IMR-90 (cell line): ENCODE measurements around the gene TMEM132A. TPM values are rescaled to one million over a fixed set of nuclear protein-coding genes. Genes with fewer than 3 reads are reported as not detected.

Experiments
- ATAC-seq: fragments of 200-7000 bp; cut with Tn5 transposase; 2 replicates; pipeline ENCODE4 v1.9.1; 2020; ENCODE audit warnings: low read depth, mild to moderate bottlenecking, moderate library complexity
- BruUV-seq: library from RNA; stranded (reverse); fragments of 400-500 nt; replicated peaks from 2 replicates; lab custom pipeline; 2021; lab: Mats Ljungman, UMichigan
- CTCF ChIA-PET: fragments of 300-600 bp; formaldehyde crosslinking; extraction: SDS; loops from one replicate; lab custom pipeline; 2021; ENCODE audit warnings: antibody characterized with exemption; lab: Yijun Ruan, JAX
- POLR2A ChIA-PET: fragments of 300-600 bp; sonication (Branson Sonifier 250); formaldehyde crosslinking; loops from one replicate; lab custom pipeline; 2022; ENCODE audit warnings: antibody characterized with exemption; ENCODE audit not compliant: unreplicated experiment; lab: Charles Lee
- DNase-seq: peaks from one replicate; pipeline ENCODE4 v3.0.0; 2013
- H2AFZ ChIP-seq: replicated peaks from 2 replicates; pipeline ENCODE3; 2013; ENCODE audit warnings: low read length, mild to moderate bottlenecking; ENCODE audit not compliant: poor library complexity
- H2AK5ac ChIP-seq: 2 replicates; pipeline ENCODE4 v1.6.1; 2013; ENCODE audit warnings: low read depth, low read length, inconsistent platforms
- H2AK9ac ChIP-seq: replicated peaks from 2 replicates; pipeline ENCODE3; 2013; ENCODE audit warnings: mild to moderate bottlenecking, low read depth, low read length, moderate library complexity; ENCODE audit not compliant: poor library complexity
- H2BK120ac ChIP-seq: 2 replicates; pipeline ENCODE4 v1.6.1; 2013; ENCODE audit warnings: low read depth, low read length, inconsistent platforms
- H2BK15ac ChIP-seq: 3 replicates; pipeline ENCODE4 v1.6.1; 2013; ENCODE audit warnings: low read depth, low read length, inconsistent platforms
- H2BK20ac ChIP-seq: 2 replicates; pipeline ENCODE4 v1.6.1; 2013; ENCODE audit warnings: low read depth, mild to moderate bottlenecking, inconsistent platforms, low read length, moderate library complexity
- H2BK5ac ChIP-seq: 2 replicates; pipeline ENCODE4 v1.6.1; 2013; ENCODE audit warnings: mild to moderate bottlenecking, low read depth, low read length, inconsistent platforms; ENCODE audit not compliant: poor library complexity, severe bottlenecking
- H3K14ac ChIP-seq: replicated peaks from 2 replicates; pipeline ENCODE4 v1.6.1; 2013; ENCODE audit warnings: low read depth, low read length, inconsistent platforms
- H3K18ac ChIP-seq: 2 replicates; pipeline ENCODE4 v1.6.1; 2013; ENCODE audit warnings: low read depth, low read length, control low read depth
- H3K23ac ChIP-seq: 2 replicates; pipeline ENCODE4 v1.6.1; 2013; ENCODE audit warnings: low read depth, low read length, inconsistent platforms
- H3K27ac ChIP-seq: 2 replicates; pipeline ENCODE4 v1.5.1; 2013; ENCODE audit warnings: mild to moderate bottlenecking, control low read depth, low read length; ENCODE audit not compliant: insufficient read depth
- H3K27me3 ChIP-seq: 2 replicates; pipeline ENCODE4 v1.6.1; 2013; ENCODE audit warnings: low read length; ENCODE audit not compliant: control insufficient read depth, insufficient read depth
- H3K36me3 ChIP-seq: 2 replicates; pipeline ENCODE4 v1.6.1; 2013; ENCODE audit warnings: low read length, mixed read lengths; ENCODE audit not compliant: control insufficient read depth, insufficient read depth
- H3K4ac ChIP-seq: 2 replicates; pipeline ENCODE4 v1.6.1; 2013; ENCODE audit warnings: low read depth, low read length, inconsistent platforms
- H3K4me1 ChIP-seq: 2 replicates; pipeline ENCODE4 v1.6.1; 2013; ENCODE audit warnings: low read length, mixed read lengths; ENCODE audit not compliant: control insufficient read depth, insufficient read depth
- H3K4me2 ChIP-seq: 2 replicates; pipeline ENCODE4 v1.6.1; 2013; ENCODE audit warnings: low read depth, mild to moderate bottlenecking, control low read depth, low read length, moderate library complexity
- H3K4me3 ChIP-seq: 2 replicates; pipeline ENCODE4 v1.5.1; 2013; ENCODE audit warnings: low read depth, mild to moderate bottlenecking, control low read depth, low read length, moderate library complexity; ENCODE audit not compliant: insufficient read depth
- H3K56ac ChIP-seq: 2 replicates; pipeline ENCODE4 v1.6.1; 2013; ENCODE audit warnings: low read length, inconsistent platforms; ENCODE audit not compliant: insufficient read depth; ENCODE audit errors: extremely low read depth
- H3K79me1 ChIP-seq, 2 experiments: 2 replicates each; pipeline ENCODE4 v1.6.1; 2013; ENCODE audit warnings: low read length in 2 of 2, inconsistent platforms in 1 of 2, low read depth in 1 of 2
- H3K9ac ChIP-seq: 2 replicates; pipeline ENCODE4 v1.6.1; 2013; ENCODE audit warnings: low read depth, low read length, control low read depth
- H3K9me1 ChIP-seq: 2 replicates; pipeline ENCODE4 v1.6.1; 2013; ENCODE audit warnings: low read length, inconsistent platforms; ENCODE audit not compliant: insufficient read depth
- H3K9me3 ChIP-seq: 2 replicates; pipeline ENCODE4 v1.6.1; 2013; ENCODE audit warnings: low read length; ENCODE audit not compliant: control insufficient read depth, insufficient read depth
- H4K20me1 ChIP-seq: 2 replicates; pipeline ENCODE4 v1.6.1; 2013; ENCODE audit warnings: low read length, inconsistent platforms; ENCODE audit not compliant: insufficient read depth
- H4K5ac ChIP-seq: 2 replicates; pipeline ENCODE4 v1.6.1; 2013; ENCODE audit warnings: mild to moderate bottlenecking, low read depth, low read length, control low read depth
- H4K8ac ChIP-seq, 2 experiments: 2 replicates each; pipeline ENCODE4 v1.6.1; 2013; ENCODE audit warnings: low read depth in 2 of 2, low read length in 2 of 2, control low read depth in 1 of 2, inconsistent platforms in 1 of 2
- H4K91ac ChIP-seq: 2 replicates; pipeline ENCODE4 v1.6.1; 2013; ENCODE audit warnings: low read depth, low read length, inconsistent platforms; ENCODE audit not compliant: insufficient read depth
- BHLHE40 ChIP-seq: fragments of 150-350 bp; IDR thresholded peaks from 2 replicates; pipeline ENCODE4 v1.6.1; 2016; ENCODE audit warnings: mild to moderate bottlenecking, low read depth, low read length
- CEBPB ChIP-seq: IDR thresholded peaks from 2 replicates; pipeline ENCODE4 v1.6.1; 2012; ENCODE audit warnings: low read depth, low read length, improper control_type of control experiment
- CHD1 ChIP-seq: IDR thresholded peaks from 2 replicates; pipeline ENCODE4 v1.6.1; 2012; ENCODE audit warnings: low read depth, low read length, improper control_type of control experiment
- FOS ChIP-seq: fragments of 150-350 bp; IDR thresholded peaks from 2 replicates; pipeline ENCODE4 v1.6.1; 2016; ENCODE audit warnings: low read depth, low read length
- MAFK ChIP-seq: IDR thresholded peaks from 2 replicates; pipeline ENCODE4 v1.6.1; 2012; ENCODE audit warnings: low read depth, low read length, improper control_type of control experiment
- MAZ ChIP-seq: IDR thresholded peaks from 2 replicates; pipeline ENCODE4 v1.6.1; 2012; ENCODE audit warnings: low read depth, mild to moderate bottlenecking, low read length, improper control_type of control experiment, moderate library complexity, borderline replicate concordance
- MXI1 ChIP-seq: IDR thresholded peaks from 2 replicates; pipeline ENCODE4 v1.6.1; 2012; ENCODE audit warnings: low read depth, mild to moderate bottlenecking, low read length, moderate library complexity, borderline replicate concordance
- NFE2L2 ChIP-seq: fragments of 150-350 bp; IDR thresholded peaks from 2 replicates; pipeline ENCODE4 v1.6.1; 2016; ENCODE audit warnings: low read depth, mild to moderate bottlenecking, low read length
- RAD21 ChIP-seq: IDR thresholded peaks from 2 replicates; pipeline ENCODE4 v1.6.1; 2012; ENCODE audit warnings: low read length, improper control_type of control experiment
- RCOR1 ChIP-seq: IDR thresholded peaks from 2 replicates; pipeline ENCODE4 v1.6.1; 2012; ENCODE audit warnings: mild to moderate bottlenecking, low read length, improper control_type of control experiment; ENCODE audit not compliant: insufficient replicate concordance
- RFX5 ChIP-seq: IDR thresholded peaks from 2 replicates; pipeline ENCODE4 v1.8.0; 2012; ENCODE audit warnings: low read depth, mild to moderate bottlenecking, low read length, moderate library complexity
- SMC3 ChIP-seq: fragments of 150-350 bp; IDR thresholded peaks from 2 replicates; pipeline ENCODE4 v1.6.1; 2016; ENCODE audit warnings: low read depth, mild to moderate bottlenecking, antibody characterized with exemption, low read length, moderate library complexity
- WGBS, 2 experiments: methylation state at CpG; one replicate each; pipeline versions ENCODE4 v1.1.5 to v1.1.7; 2013; ENCODE audit warnings: missing lambda C conversion rate in 2 of 2; ENCODE audit not compliant: insufficient read length in 1 of 2; ENCODE audit errors: extremely low coverage in 2 of 2; 5-methylcytosine and 5-hydroxymethylcytosine counted together
- dilution Hi-C: fragments of 300-500 bp; cut with HindIII; formaldehyde crosslinking; loops from one replicate; pipeline ENCODE4 v1.14.3; 2018; ENCODE audit warnings: low sequenced_read_pairs; ENCODE audit not compliant: unreplicated experiment
- in situ Hi-C: fragments of 300-500 bp; cut with MboI; formaldehyde crosslinking; loops from 3 replicates; pipeline ENCODE4 v1.14.3; 2019; ENCODE audit warnings: low sequenced_read_pairs, inconsistent platforms, mixed read lengths
- intact Hi-C: fragments of 100-400 bp; cut with micrococcal nuclease; formaldehyde crosslinking; loops from 2 replicates; pipeline ENCODE4 v1.10.0; 2022
- polyA plus RNA-seq, 3 experiments: library from polyadenylated mRNA; depleted of rRNA; stranded (reverse); fragments of >200 nt; gene quantifications; 2 replicates each; pipeline ENCODE4 v1.2.3, GENCODE V29; 2012; ENCODE audit warnings: low replicate concordance in 1 of 3
- total RNA-seq: library from RNA; depleted of rRNA; stranded (reverse); fragments of >200 nt; gene quantifications from 2 replicates; pipeline ENCODE4 v1.2.3, GENCODE V29; 2012
- TF ChIP-seq, protein P1 (sequence below): fragments of 150-350 bp; IDR thresholded peaks from 2 replicates; pipeline ENCODE4 v1.6.1; 2016; ENCODE audit warnings: low read depth, mild to moderate bottlenecking, low read length, moderate library complexity, borderline replicate concordance
- TF ChIP-seq, protein P2 (sequence below): conservative IDR thresholded peaks from 2 replicates; pipeline ENCODE4 v1.5.1; 2012; ENCODE audit warnings: mild to moderate bottlenecking, low read depth, low read length, improper control_type of control experiment

The TMEM132A gene
- total and polyA plus RNA-seq, 2 of the 4 experiments (the other 2 are of a cell fraction), result 7.7 to 64.2 TPM

DNA sequence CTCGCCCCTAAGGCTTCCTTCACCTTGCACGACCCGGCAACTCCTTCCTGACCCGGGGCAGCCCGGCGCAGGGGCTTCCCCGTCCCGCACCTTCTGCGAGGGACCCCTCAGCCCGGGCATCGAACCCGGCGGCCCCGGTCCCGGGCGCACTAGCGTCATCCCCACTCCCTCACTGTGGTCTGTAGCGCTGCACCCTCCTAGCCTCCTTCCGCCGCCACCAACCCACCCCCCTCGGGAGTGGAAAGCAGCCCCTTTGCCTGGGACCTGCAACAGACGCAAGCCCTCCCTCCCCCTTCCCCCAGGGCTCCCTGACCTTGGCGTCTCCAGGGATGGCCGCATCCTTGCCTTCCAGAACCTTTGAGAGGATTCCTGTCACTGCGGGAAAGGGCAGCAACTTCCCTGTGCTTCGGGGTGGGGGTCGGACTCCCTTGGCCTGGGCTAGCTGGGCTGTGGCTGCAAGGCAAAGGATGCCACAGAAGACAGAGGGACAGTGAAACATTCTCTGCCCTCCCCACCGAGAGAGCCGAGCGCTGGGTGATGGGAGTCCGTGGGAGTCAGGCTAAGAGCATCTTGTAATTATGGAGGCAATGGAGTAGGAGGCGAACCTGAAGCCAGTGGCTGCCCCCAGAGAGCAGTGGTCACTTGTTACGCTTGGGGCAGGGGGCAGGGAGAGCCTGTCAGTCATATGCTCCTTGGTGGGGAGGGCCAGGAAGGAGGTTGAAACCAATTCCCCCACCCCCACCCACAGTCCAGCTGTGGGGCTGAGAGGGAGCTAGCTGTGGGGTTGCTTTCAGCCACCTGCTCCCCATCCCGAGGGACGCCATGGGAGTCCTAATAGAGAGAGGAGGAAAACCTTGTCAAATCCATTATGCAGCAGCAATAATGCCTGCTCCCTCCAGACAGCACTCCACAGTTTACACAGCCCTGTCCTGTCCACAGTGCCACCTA lies 920 bp downstream of the TMEM132A start:
- intact Hi-C loops, result no loop called here
- in situ Hi-C loops, result loop anchor here (25.0 kb wide), 1 partner anchor 1338 kb away; no protein-coding TSS in a partner anchor
- no TSS peak for BruUV-seq
- TF ChIP-seq MAFK, result no peak
- no peak for TF ChIP-seq FOS
- TF ChIP-seq, protein P1, sequence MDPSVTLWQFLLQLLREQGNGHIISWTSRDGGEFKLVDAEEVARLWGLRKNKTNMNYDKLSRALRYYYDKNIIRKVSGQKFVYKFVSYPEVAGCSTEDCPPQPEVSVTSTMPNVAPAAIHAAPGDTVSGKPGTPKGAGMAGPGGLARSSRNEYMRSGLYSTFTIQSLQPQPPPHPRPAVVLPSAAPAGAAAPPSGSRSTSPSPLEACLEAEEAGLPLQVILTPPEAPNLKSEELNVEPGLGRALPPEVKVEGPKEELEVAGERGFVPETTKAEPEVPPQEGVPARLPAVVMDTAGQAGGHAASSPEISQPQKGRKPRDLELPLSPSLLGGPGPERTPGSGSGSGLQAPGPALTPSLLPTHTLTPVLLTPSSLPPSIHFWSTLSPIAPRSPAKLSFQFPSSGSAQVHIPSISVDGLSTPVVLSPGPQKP, result no peak
- TF ChIP-seq, protein P2, sequence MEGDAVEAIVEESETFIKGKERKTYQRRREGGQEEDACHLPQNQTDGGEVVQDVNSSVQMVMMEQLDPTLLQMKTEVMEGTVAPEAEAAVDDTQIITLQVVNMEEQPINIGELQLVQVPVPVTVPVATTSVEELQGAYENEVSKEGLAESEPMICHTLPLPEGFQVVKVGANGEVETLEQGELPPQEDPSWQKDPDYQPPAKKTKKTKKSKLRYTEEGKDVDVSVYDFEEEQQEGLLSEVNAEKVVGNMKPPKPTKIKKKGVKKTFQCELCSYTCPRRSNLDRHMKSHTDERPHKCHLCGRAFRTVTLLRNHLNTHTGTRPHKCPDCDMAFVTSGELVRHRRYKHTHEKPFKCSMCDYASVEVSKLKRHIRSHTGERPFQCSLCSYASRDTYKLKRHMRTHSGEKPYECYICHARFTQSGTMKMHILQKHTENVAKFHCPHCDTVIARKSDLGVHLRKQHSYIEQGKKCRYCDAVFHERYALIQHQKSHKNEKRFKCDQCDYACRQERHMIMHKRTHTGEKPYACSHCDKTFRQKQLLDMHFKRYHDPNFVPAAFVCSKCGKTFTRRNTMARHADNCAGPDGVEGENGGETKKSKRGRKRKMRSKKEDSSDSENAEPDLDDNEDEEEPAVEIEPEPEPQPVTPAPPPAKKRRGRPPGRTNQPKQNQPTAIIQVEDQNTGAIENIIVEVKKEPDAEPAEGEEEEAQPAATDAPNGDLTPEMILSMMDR, result no peak
- no peak for TF ChIP-seq RAD21
- TF ChIP-seq MAZ, result no peak
- no peak for TF ChIP-seq BHLHE40
- no peak for TF ChIP-seq RCOR1
- TF ChIP-seq MXI1, result no peak
- no peak for TF ChIP-seq RFX5
- no peak for TF ChIP-seq CHD1
- TF ChIP-seq SMC3, result no peak
- no peak for TF ChIP-seq NFE2L2
- no peak for TF ChIP-seq CEBPB

More for the DNA sequence above, 920 bp downstream of the TMEM132A start:
- Histone ChIP-seq H4K8ac (peak overlapping the region; percentile 27 to 43; a peak in 1 of 4 replicates), H3K4me2 (peak overlapping the region; percentile 75), H3K27ac (peak overlapping the region; percentile 3; the same call in 1 of the 2 replicates), H2AFZ (peak overlapping the region; percentile 95), H3K4me3 (peak overlapping the region; percentile 65), H2BK20ac (no peak overlapping the region), H2BK5ac (no peak overlapping the region), H3K79me1 (peaks cover 5 to 34% of the 10 kb centered on the region in 2 experiments; a peak in 3 of 4 replicates), H3K23ac (peak overlapping the region; percentile 82), H3K4me1 (peaks cover 14% of the 10 kb centered on the region), H3K36me3 (peaks cover 38% of the 10 kb centered on the region), H3K4ac (peak overlapping the region; percentile 59), H4K20me1 (peaks cover 12% of the 10 kb centered on the region), H3K9ac (peak overlapping the region; percentile 58), H2BK15ac (no peak overlapping the region), H4K91ac (no peak overlapping the region), H2BK120ac (peak overlapping the region; percentile 41; the same call in 1 of the 2 replicates), H3K56ac (no peak overlapping the region), H3K9me3 (no peaks in the 10 kb centered on the region), H2AK5ac (peak overlapping the region; percentile 42), H3K9me1 (peaks cover 7% of the 10 kb centered on the region; the same call in 1 of the 2 replicates), H3K27me3 (no peaks in the 10 kb centered on the region), H3K14ac (peak overlapping the region; percentile 58; the same call in 1 of the 2 replicates), H2AK9ac (peak overlapping the region; percentile 96), H4K5ac (no peak overlapping the region), H3K18ac (no peak overlapping the region)
- DNase-seq (no peak), ATAC-seq (peak; percentile 18)
- dilution Hi-C loops, result no loop called here
- ChIA-PET POLR2A (no interaction called here), CTCF (interaction anchor here (0.6 kb wide), 1 partner anchor 17 kb away, joined by 4 read pairs; no protein-coding TSS in a partner anchor)
- WGBS, 2 experiments, result 6% methylated on average over 14 of the region's 35 CpGs; no CpG with 5 or more reads in 1 of the 2 experiments
